ENCODE measurements around the gene CTNNA3.

Gene CTNNA3

GRCh38 chr10:66223656-66224055 is 1472.3 kb downstream of the CTNNA3 start:
- H3K4me3 ChIP-seq (ENCODE audit: control insufficient read depth, low read depth, low read length), result no peak overlapping the region
- TF ChIP-seq CTCF (IDR thresholded peaks at IDR 0.05; ENCODE audit: control insufficient read depth, insufficient read depth, low read depth, low read length, missing control alignments), result no peak
- no peak for DNase-seq (ENCODE audit: low read depth)

- TF ChIP-seq CTCF (IDR thresholded peaks at IDR 0.05; ENCODE audit: control insufficient read depth, insufficient read depth, low read depth, low read length, missing control alignments), result no peak
- DNase-seq (ENCODE audit: low read depth), result no peak
- no peak overlapping the region for H3K4me3 ChIP-seq (ENCODE audit: control insufficient read depth, low read depth, low read length)
These were observed 1473.4 kb downstream of the CTNNA3 start for GRCh38 chr10:66222462-66223046.

- no peak overlapping the region for H3K4me3 ChIP-seq (ENCODE audit: control insufficient read depth, low read depth, low read length)
- no peak for DNase-seq (ENCODE audit: low read depth)
- no peak for TF ChIP-seq CTCF (IDR thresholded peaks at IDR 0.05; ENCODE audit: control insufficient read depth, insufficient read depth, low read depth, low read length, missing control alignments)
These were observed 1476.9 kb downstream of the CTNNA3 start for GRCh38 chr10:66218981-66219587.

GRCh38 chr10:66218289-66218688 is 1477.7 kb downstream of the CTNNA3 start:
- no peak overlapping the region for H3K4me3 ChIP-seq (ENCODE audit: control insufficient read depth, low read depth, low read length)
- no peak for TF ChIP-seq CTCF (IDR thresholded peaks at IDR 0.05; ENCODE audit: control insufficient read depth, insufficient read depth, low read depth, low read length, missing control alignments)
- DNase-seq (ENCODE audit: low read depth), result no peak

GRCh38 chr10:66215920-66216319 is 1480.1 kb downstream of the CTNNA3 start:
- no peak overlapping the region for H3K4me3 ChIP-seq (ENCODE audit: control insufficient read depth, low read depth, low read length)
- no peak for TF ChIP-seq CTCF (IDR thresholded peaks at IDR 0.05; ENCODE audit: control insufficient read depth, insufficient read depth, low read depth, low read length, missing control alignments)

GRCh38 chr10:66214721-66215404 is 1481.1 kb downstream of the CTNNA3 start:
- no peak overlapping the region for H3K4me3 ChIP-seq (ENCODE audit: control insufficient read depth, low read depth, low read length)

More at GRCh38 chr10:66215920-66216319, 1480.1 kb downstream of the CTNNA3 start:
- DNase-seq (ENCODE audit: low read depth), result no peak

More at GRCh38 chr10:66214721-66215404, 1481.1 kb downstream of the CTNNA3 start:
- DNase-seq (ENCODE audit: low read depth), result no peak
- TF ChIP-seq CTCF (IDR thresholded peaks at IDR 0.05; ENCODE audit: control insufficient read depth, insufficient read depth, low read depth, low read length, missing control alignments), result no peak
